HG03095 (cell line): ENCODE data around the gene CRYGN.

ENCODE experiments used
- ATAC-seq: cut with Tn5 transposase; IDR thresholded peaks from one replicate; pipeline ENCODE4 v1.9.1; 2021; ENCODE audit warnings: moderate library complexity; ENCODE audit not compliant: unreplicated experiment

Gene CRYGN

GRCh38 chr7:151393031-151393977 lies 46.6 kb downstream of the CRYGN start:
- ATAC-seq: no peak

- ATAC-seq: no peak
Measured at GRCh38 chr7:151392426-151392825, 47.5 kb downstream of the CRYGN start.

GRCh38 chr7:151392002-151392401 lies 47.9 kb downstream of the CRYGN start:
- no peak for ATAC-seq

- ATAC-seq: no peak
Measured at GRCh38 chr7:151391358-151391730, 48.6 kb downstream of the CRYGN start.

- no peak for ATAC-seq
Measured at GRCh38 chr7:151390598-151391357, 49.2 kb downstream of the CRYGN start.

- no peak for ATAC-seq
Measured at GRCh38 chr7:151389768-151390597, 50.0 kb downstream of the CRYGN start.

- no peak for ATAC-seq
Measured at GRCh38 chr7:151389096-151389767, 50.7 kb downstream of the CRYGN start.

- ATAC-seq: no peak
Measured at GRCh38 chr7:151388430-151388829, 51.5 kb downstream of the CRYGN start.

- ATAC-seq: no peak
Measured at GRCh38 chr7:151388007-151388297, 52.0 kb downstream of the CRYGN start.

- no peak for ATAC-seq
Measured at GRCh38 chr7:151387161-151388006, 52.6 kb downstream of the CRYGN start.

GRCh38 chr7:151386301-151387160 lies 53.4 kb downstream of the CRYGN start:
- no peak for ATAC-seq

- no peak for ATAC-seq
Measured at GRCh38 chr7:151385626-151386300, 54.2 kb downstream of the CRYGN start.

GRCh38 chr7:151384776-151385625 lies 54.9 kb downstream of the CRYGN start:
- no peak for ATAC-seq

- no peak for ATAC-seq
Measured at GRCh38 chr7:151384352-151384697, 55.6 kb downstream of the CRYGN start.

GRCh38 chr7:151383638-151384351 lies 56.1 kb downstream of the CRYGN start:
- no peak for ATAC-seq

- ATAC-seq: no peak
Measured at GRCh38 chr7:151382079-151382885, 57.7 kb downstream of the CRYGN start.
